HG03521 (cell line): ENCODE measurements around the gene C1orf50.
A peak's percentile ranks its signal among the peaks of the same experiment; 100 is the strongest.

Experiments
- ATAC-seq: cut with Tn5 transposase; IDR thresholded peaks from one replicate; pipeline ENCODE4 v1.9.1; 2021; ENCODE audit warnings: mild to moderate bottlenecking, moderate library complexity; ENCODE audit not compliant: unreplicated experiment

Gene C1orf50

DNA sequence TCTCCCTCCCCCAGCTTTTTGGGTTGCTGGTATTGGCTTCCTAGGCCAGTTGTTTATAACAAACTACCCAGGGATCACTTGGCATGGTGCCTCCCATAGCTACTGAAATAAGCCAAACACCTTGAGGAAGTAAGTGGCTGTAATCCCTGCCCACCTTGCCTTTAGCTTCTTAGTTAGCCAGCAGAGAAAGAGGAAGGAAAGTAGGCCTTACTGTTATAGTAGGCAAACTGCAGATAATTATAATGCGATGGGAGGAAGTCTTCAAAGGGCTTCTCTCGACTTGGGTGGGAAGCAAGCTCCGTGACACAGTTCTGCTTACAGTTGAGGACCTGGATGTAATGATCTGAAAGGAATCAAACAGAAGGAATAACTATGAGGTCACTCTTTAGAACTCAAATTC, 8.4 kb upstream of the C1orf50 start:
- no peak for ATAC-seq

DNA sequence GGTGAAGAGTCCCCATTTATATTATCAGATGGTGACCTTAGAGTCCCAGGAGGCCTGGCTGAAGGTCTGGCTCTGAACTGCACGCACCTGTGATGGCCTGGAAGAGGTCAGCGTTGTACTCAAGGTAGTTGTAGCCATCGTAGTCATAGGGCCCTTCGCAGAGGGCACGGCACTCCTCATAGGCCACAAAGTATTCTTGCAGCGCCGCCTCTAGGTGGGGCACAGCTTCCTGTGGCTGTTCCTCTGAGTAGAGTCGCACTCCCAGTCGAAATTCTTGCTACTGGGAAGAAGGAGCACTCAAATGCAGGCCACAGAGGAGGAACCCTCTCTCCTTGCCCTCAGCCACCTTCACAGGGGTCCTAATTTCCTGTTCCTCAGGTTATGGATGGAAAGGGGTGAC, 7.9 kb upstream of the C1orf50 start:
- no peak for ATAC-seq

DNA sequence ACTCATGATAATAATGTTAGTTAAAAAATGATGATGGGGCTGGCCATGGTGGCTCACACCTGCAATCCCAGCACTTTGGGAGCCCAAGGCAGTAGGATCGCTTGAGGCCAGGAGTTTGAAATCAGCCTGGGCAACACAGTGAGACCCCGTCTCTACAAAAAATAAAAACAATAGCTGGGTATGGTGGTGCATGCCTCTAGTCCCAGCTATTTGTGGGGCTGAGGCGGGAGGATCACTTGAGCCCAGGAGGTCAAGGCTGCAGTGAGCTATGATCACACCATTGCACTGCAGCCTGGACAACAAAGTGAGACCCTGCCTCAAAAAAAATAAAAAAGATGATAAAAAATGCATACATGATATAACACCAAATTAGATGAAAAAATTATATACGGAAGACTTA, 5.5 kb upstream of the C1orf50 start:
- ATAC-seq: no peak

DNA sequence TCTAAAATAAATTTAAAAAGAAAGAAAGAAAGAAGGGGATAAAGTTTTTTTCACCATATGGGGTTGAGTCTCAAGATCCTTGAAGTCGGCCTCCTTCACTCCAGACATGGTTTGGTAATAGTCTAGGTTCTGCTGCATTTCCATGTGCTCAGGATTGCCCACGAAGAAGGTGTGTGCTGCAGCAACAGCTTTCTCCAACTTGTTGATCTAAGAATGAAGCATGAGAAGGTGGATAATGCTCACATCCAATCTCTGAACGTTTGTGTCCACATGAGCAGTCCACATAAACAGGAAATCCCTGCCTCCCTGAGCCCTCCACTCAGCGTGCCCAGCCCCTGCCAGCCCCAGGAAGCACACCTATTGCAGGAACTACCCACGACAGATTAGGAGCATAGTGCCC, 4.8 kb upstream of the C1orf50 start:
- no peak for ATAC-seq

DNA sequence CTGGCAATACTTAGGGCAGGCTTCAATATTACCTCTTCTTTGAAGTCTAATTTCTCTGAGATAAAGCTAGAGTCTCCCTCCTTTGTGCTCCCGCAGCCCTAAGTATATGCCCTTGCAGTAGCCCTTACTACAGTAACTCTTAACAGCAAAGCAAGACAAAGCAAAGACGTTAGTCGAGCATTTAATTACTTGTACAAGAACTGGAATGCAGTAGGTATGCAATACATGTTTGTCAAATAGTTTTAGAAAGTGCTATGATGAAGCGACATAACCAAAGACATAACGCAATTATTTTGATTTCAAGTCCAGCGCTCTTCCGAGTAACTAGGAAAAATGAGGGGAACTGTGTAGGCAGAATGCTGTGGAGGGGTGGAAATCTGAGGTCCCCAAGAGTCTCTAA, 1.8 kb upstream of the C1orf50 start:
- ATAC-seq: no peak

DNA sequence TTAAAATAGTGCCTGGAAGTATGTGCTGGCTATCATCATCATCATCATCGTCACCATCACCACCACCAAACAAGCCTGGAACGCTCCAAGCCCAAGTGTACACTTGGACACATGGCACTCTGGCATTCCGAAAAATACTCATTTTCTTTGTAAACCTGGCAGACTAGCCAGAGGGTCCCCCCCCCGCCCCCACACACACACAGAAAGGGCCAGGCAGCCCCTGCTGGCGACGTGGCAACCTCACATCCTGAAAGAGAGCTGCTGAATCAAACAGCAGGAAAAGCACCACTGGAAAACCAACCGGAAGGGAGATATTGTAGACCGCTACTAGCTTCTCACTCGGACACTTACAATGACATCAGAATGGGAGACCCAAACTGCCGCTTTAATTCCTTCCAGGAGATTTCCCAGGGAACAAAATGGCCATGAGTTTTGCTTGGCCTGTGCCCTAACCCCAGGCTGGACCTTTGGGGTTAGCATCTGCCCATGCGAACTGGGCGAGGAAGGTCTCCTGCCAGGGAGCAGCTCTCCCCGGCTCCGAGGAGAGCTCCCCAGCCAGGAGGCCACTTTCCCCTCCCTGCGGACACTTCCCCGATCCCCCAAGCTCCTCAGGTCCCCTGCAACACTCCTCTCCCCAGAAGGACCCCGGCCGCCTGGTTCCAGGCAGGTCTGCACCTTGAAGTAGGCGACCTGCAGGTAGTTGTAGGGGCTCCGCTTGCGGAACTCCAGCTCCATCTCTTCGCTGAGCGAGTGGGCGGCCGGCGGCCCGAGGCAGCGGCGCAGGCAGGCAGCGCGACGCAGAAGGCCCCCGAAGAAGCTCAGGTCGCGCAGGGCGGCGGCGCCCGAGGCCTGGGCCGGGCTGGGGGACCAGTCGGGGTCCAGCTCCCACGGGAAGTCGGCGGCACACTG, 963 bp upstream of the C1orf50 start:
- peak; percentile 17 for ATAC-seq

DNA sequence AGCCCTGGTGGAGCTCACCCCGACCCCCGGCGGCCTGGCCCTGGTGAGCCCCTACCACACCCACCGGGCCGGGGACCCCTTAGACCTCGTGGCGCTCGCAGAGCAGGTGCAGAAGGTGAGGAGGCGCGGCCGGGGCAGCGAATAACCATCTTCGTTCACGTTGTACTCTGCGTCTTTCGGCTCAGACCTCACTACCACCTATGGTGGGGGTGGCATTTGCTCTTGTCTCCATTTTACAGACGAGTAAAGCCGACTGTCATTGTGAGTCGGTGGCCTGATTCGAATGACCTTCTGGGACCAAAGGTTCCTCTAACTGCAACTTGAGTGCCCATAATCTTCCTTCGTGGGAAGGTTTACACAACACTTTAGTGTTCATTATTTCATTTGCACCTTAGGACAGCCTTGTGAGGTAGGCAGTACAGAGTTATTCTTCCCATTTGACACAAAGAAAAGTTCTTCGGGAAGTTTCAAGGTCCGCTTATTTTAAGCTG, 506 bp downstream of the C1orf50 start:
- ATAC-seq: peak; percentile 13

DNA sequence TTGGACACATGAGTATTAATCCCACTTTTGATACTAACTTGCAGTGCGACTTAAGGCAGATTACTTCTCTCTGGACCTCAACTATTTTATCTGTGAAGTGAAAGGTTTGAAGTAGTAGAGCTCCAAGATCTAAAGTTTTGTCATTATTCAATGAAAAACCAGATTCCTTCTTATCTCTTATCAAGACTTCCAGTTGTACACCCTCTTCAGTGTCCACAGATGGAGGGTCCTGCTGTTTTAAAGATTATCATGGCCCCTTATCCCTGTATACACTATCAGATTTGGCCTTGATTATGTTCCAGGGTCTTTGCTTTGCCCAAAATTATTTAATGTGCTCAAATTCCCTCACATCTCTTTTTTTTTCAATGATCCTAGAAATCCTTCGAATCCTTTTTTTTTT, 1.1 kb downstream of the C1orf50 start:
- ATAC-seq: no peak

DNA sequence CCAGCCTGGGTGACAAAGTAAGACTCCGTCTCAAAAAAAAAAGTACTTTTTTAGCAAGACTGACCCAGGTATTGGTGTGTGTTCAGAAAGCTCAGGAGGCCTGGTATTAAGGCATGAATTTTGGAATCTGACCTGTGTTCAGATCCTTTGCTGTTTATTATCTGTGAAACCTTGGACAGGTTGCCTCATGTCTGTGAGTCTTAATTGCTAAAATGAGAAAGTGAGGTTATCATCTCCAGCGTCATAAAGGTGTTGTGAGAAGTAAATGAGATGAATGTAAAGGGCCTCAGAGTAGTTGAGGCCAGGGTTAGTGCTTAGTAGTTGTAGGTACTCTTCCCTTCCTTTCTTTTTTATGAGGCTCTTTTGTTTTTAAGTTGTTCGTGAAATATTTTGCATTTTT, 2.8 kb downstream of the C1orf50 start:
- ATAC-seq: no peak

DNA sequence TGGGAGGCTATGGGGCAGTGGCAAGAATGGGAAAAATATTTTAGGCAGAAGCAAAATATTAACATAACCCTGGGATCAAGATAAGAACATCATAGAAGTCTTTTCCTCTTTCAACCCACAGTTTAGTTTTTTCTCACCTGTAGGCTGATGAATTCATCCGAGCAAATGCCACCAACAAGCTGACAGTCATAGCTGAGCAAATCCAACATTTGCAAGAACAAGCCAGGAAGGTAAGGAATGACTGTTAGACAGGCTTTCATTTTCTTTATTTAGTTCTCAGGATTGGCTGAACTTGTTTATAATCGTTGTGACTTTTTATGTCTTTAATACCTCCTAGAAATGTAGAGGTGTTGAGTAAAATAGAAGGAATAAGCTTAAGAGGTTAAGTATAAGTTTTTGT, 6.4 kb downstream of the C1orf50 start:
- no peak for ATAC-seq

DNA sequence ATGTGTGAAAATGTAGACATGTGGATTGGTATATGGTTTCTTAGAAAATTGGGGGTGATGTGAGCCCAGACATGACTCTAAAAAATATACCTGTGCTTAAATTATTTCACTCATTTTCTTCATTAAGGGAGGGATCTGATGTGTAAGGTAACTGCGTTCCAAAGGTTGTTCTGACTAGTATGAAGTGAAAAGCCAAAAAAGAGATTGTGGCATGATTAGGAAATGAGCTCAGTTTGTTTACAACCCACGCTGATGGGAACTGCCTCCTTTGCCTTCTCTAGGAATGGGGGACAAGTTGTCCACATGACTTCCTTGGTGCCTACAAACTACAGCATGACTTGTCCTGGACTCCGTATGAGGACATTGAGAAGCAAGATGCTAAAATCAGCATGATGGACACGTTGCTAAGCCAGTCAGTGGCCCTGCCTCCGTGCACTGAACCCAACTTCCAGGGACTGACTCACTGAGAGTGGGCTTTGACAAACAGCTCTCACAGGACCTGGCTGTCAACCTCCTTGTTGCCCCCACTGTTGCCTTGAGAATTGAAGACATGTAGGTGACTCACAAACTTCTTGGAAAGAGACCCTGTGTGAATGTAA, 8.0 kb downstream of the C1orf50 start:
- ATAC-seq: no peak

DNA sequence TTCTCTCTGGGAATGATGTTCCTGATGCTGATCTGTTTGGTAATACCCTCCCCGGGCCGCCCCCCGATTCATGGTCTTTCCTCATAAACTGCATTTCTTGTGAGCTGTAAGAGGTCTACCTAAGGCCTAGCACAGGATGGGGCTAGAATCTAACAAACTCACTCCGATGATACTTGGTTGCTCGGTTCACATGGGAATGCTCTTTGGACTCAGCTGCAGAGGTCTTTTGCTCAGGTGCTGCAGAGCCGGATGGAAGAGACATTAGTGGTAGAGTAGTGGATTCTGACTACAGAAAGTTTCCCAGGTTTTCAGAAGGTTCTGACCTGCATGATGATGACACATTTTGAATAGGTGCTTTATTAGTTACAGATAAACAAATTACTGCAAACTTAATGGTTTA, 9.5 kb downstream of the C1orf50 start:
- ATAC-seq: no peak

DNA sequence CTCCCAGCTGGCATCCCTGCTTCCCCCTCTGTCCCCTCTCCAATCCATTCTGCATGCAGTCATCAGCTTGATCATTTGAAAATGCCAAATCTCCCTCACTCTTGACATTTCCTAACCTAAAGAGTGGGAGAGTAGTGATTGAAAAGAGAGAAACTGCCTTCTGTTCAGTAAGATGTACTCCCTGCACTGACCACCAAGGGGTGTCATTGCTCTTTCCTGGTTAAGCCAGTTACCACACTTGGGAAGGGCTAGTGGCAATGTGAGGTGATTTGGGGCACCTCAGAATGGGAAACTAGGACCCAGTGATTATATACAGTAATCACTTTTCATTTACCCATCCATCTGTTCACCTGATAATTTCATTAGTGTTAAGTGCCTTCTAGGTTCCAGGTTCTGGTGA, 10.8 kb downstream of the C1orf50 start:
- ATAC-seq: no peak

DNA sequence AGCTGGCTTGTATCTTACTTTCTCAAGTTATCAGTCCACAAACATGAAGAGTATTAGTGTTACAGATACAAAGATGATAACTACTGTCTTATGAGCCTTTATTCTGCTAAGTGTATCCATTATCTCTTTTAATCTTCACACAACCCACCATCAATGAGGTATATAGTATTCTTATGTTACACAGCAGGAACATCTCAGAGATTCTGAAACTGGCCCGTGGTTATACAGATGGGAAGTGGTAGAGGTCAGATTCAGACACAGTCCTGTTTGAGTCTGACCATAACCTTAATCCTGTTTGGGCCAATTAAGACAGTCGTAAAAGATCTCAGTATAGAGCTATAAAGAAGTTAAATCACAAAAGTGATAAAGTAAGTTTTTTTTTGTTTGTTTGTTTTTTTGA, 12.7 kb downstream of the C1orf50 start:
- no peak for ATAC-seq

DNA sequence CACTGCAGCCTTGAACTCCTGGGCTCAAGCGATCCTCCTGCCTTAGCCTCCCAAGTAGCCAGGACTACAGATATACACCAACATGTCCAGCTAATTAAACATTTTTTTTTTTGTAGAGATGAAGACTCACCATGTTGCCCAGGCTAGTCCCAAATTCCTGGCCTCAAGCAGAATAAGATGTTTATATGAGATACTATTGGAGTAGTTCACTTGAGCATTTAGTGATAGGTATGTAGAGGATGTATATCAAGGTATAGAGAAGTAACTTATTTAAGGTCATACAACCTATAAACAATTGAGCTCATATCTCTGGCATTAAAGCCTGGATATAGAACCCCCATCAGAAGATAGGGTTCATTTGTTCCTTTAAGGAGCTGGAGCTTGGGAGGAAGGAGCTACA, 13.1 kb downstream of the C1orf50 start:
- no peak for ATAC-seq

DNA sequence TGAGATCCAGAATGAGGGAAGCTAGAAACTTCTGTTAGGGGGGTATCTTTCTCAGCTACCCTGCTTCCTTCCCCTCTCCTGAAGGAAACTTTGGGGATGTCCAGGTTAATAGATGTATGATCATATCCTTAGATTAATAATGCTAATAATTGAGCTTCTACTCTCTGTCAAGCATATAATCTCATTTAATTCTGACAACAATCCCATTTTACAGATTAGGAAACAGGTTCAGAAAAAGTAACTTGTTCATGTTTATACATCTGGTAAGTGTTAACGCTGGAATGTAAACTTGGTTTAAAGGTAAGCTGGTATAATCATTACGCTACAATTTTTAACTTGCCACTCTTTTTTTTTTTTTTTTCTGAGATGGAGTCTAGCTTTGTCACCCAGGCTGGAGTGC, 16.0 kb downstream of the C1orf50 start:
- ATAC-seq: no peak

DNA sequence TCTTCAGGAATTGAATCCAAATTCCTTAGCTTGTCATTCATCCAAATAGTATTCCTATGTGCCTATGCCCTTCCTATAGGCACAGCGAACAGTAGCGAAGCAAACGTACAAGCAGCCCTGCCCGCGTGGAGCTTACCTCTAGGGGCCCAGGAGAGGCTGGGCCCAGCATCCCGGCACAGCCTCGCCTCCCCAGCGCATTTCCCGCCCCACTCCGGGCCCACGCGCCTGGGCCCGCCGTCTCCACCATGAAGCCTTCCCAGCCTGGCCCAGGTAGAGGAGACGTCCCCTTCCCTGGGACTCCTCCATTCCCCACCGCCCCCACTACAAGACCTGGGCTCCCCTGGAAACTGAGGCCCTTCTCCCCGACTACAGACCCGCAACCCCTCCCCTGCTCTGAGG, 17.5 kb downstream of the C1orf50 start:
- ATAC-seq: no peak

DNA sequence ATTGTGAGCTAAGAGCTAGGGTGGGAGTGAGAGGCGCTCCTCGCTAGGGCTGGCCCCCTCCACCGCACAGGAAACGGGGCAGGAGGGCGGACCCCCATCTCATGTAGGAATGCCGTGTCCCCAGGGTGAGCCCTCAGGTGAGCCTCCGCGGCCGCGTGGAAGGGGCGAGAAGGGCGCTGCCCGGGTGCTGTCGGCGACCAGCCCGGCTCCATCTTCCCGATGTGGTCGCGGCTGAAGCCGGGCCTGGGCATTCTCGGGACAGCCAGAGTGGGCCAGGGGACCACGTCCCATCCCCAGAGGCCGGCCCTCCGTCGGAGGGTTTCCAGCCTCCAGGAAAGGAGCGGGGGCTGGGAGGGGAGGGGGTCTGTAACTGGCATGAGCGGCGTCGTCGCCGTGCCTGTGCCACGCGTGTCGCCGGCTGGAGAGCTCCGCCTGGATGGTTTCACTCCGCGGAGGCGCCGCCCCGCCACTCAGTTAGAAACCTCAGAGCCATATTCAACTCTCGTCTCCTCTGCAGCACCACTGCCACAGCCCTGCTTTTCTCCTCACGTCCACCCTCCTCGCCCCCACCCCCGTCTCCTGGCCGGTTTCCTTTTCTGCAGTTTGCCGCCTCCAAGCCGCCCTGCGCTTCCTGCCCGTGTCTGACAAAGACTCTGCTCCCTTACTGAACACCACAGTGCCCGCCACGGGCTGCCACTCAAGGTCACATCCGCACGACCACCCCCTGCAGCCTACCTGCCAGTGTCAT, 18.1 kb downstream of the C1orf50 start, which contains the start of gene TMEM269:
TSS of gene TMEM269 (plus strand) at position 46 of the 748 bp plus-strand sequence. CDS start 4,903 bp downstream, outside the sequence.
- ATAC-seq: no peak

DNA sequence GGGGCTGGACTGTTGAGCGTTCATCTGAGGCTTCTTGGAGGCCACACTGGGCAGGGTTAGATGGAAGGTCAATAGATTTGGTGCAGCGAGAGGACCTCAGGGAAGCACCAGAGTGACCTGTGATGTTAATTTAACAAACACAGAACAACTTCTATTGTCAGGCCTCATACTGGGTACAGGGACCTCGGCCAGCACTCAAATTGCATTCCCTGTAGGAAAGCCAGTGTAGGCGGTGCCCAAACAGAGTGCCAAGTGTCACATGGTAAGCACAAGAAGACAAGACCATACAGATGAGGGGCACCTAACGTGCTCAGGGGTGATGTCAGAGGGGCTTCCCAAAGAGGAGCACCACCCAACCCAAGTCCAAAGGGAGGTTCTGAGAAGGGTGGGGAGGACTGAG, 19.0 kb downstream of the C1orf50 start:
- no peak for ATAC-seq

DNA sequence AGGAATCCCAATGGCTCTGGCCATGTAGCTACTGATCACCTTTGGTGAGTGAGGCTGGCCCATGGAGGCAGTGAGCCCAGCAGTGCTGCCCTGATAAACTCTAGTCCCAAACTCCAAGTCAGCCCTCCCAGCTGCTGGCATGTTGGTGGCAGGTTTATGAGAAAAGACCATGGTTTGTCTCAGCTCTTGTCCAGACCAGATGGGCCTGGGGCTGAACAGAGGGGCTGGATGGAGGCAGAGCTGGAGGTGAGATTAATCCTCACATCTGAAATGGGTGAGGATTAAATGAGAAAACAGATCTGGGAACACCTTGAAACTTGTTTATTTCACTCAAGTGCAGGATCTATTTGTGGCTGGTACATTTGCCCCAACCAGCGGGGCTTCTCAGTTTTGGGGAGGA, 21.0 kb downstream of the C1orf50 start:
- no peak for ATAC-seq

DNA sequence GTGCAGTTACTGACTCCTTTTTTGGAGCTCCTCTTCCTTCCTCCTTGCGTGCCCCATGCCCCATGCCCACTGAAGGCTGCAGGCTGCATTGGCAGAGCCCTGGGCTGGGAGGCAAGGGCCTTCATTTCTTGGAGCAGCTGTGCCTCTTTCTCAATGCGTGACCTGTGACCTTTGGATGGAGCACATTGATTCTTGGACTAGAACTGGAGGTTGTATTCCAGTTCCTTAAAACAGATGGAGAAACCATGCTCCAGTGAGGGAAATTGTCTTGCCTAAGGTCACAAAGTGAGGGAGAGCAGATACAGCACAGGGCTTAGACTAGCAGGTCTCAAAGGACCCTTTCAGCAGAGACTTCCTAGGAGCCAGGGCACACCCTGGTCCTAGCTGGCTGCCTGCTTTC, 26.8 kb downstream of the C1orf50 start:
- no peak for ATAC-seq

DNA sequence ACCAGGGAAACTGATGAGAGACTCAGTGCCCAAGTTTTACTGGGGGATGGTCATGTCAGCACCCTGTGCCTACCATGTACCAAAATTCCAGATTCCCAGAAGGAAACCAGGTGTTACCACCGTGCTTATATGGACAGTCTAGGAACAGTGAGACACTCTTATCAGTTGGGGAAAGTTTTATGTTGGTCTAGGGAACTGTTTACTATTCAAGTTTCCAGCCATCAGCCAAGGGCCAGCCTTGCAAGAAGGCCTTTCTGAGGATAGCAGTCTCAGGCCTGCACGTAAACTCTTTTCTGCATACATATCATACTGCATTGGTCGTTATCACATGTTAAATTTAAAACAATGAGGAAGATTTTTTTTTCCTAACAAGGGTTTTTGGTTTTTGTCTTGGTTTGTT, 30.4 kb downstream of the C1orf50 start:
- no peak for ATAC-seq
